H1 (cell line): Measurements from ENCODE around the gene ADAMTSL2. TPM values are rescaled to one million over a fixed set of nuclear protein-coding genes. Genes with fewer than 3 reads are reported as not detected.

Experiments used
- CTCF ChIA-PET: fragments of 300-600 bp; sonication (Branson Sonifier 250); formaldehyde crosslinking; loops from one replicate; lab custom pipeline; 2021; ENCODE audit not compliant: partially characterized antibody; lab: Charles Lee
- POLR2A ChIA-PET: fragments of 300-600 bp; sonication (Branson Sonifier 250); formaldehyde crosslinking; loops from one replicate; lab custom pipeline; 2021; ENCODE audit warnings: inconsistent platforms; ENCODE audit not compliant: partially characterized antibody; lab: Charles Lee
- DNase-seq, 2 experiments: peaks; one replicate each; pipeline versions ENCODE4 v3.0.0 to v3.0.0-alpha.2; 2010 to 2022; ENCODE audit warnings: low spot score in 2 of 2, low read depth in 1 of 2, mixed read lengths in 1 of 2
- FAIRE-seq: peaks from 2 replicates; lab custom pipeline; 2011; peaks lifted over from hg19 to GRCh38; lab: Jason Lieb, UNC
- H2AFZ ChIP-seq: 2 replicates; pipeline ENCODE4 v1.8.1; 2012; ENCODE audit warnings: low read length, inconsistent platforms
- H2AK5ac ChIP-seq: 2 replicates; pipeline ENCODE4 v1.6.1; 2013; ENCODE audit warnings: low read depth, low read length
- H2BK120ac ChIP-seq: replicated peaks from 2 replicates; pipeline ENCODE3; 2013; ENCODE audit warnings: low read depth, low read length, inconsistent platforms
- H2BK12ac ChIP-seq: 2 replicates; pipeline ENCODE4 v1.6.1; 2013; ENCODE audit warnings: low read depth, low read length
- H2BK15ac ChIP-seq: 2 replicates; pipeline ENCODE4 v1.6.1; 2013; ENCODE audit warnings: low read length
- H2BK20ac ChIP-seq: 2 replicates; pipeline ENCODE4 v1.6.1; 2013; ENCODE audit warnings: low read length
- H2BK5ac ChIP-seq: 2 replicates; pipeline ENCODE4 v1.6.1; 2013; ENCODE audit warnings: low read depth, low read length
- H3K14ac ChIP-seq: 2 replicates; pipeline ENCODE4 v1.6.1; 2013; ENCODE audit warnings: inconsistent platforms; ENCODE audit not compliant: insufficient read length
- H3K18ac ChIP-seq: 2 replicates; pipeline ENCODE4 v1.6.1; 2013; ENCODE audit warnings: low read length; ENCODE audit errors: extremely low read depth
- H3K23ac ChIP-seq: 2 replicates; pipeline ENCODE4 v1.6.1; 2013; ENCODE audit warnings: inconsistent platforms; ENCODE audit not compliant: insufficient read length
- H3K23me2 ChIP-seq: 2 replicates; pipeline ENCODE4 v1.6.1; 2013; ENCODE audit warnings: low read depth, low read length
- H3K27ac ChIP-seq: 2 replicates; pipeline ENCODE4 v1.6.1; 2011; ENCODE audit warnings: low read depth, low read length, inconsistent platforms
- H3K27me3 ChIP-seq, 4 experiments: replicated peaks in 1 of 4; 1 replicate in 1 of 4; 2 replicates in 3 of 4; pipeline versions ENCODE4 v1.6.1 to v1.8.1; 2011 to 2013; ENCODE audit warnings: low read length in 3 of 4, mild to moderate bottlenecking in 3 of 4, inconsistent platforms in 2 of 4, mixed read lengths in 2 of 4, moderate library complexity in 1 of 4; ENCODE audit not compliant: control insufficient read depth in 3 of 4, insufficient read depth in 3 of 4; ENCODE audit errors: extremely low read depth in 1 of 4
- H3K36me3 ChIP-seq, 4 experiments: 2 replicates each; pipeline versions ENCODE4 v1.6.1 to v1.8.1; 2011 to 2013; ENCODE audit warnings: mild to moderate bottlenecking in 4 of 4, low read length in 3 of 4, moderate library complexity in 2 of 4, control low read depth in 1 of 4, inconsistent platforms in 1 of 4; ENCODE audit not compliant: insufficient read depth in 4 of 4, control insufficient read depth in 2 of 4
- H3K4ac ChIP-seq: replicated peaks from 2 replicates; pipeline ENCODE3; 2013; ENCODE audit warnings: low read length, low read depth, mixed read lengths, inconsistent platforms; ENCODE audit not compliant: insufficient read length
- H3K4me1 ChIP-seq, 4 experiments: replicated peaks in 1 of 4; 1 replicate in 1 of 4; 2 replicates in 3 of 4; pipeline versions ENCODE4 v1.6.1 to v1.8.1; 2011 to 2013; ENCODE audit warnings: low read length in 3 of 4, inconsistent platforms in 2 of 4, mixed read lengths in 1 of 4; ENCODE audit not compliant: insufficient read depth in 4 of 4, control insufficient read depth in 3 of 4
- H3K4me2 ChIP-seq, 2 experiments: 2 replicates each; pipeline versions ENCODE4 v1.6.1 to v1.8.1; 2011 to 2013; ENCODE audit warnings: low read depth in 2 of 2, low read length in 2 of 2, control low read depth in 1 of 2, inconsistent platforms in 1 of 2, mild to moderate bottlenecking in 1 of 2; ENCODE audit not compliant: insufficient read depth in 1 of 2
- H3K4me3 ChIP-seq, 4 experiments: fragments of 200-600, 300-600 bp in 1 of 4; sonication (generic), shearing (Covaris generic), sonication (Bioruptor Twin) in 1 of 4; 2 replicates each; pipeline versions ENCODE4 v1.5.1 to v1.8.1; 2011 to 2016; ENCODE audit warnings: low read length in 4 of 4, low read depth in 3 of 4, control low read depth in 2 of 4, inconsistent platforms in 2 of 4, mild to moderate bottlenecking in 2 of 4, mixed read lengths in 1 of 4, moderate library complexity in 1 of 4; ENCODE audit not compliant: insufficient read depth in 2 of 4; ENCODE audit errors: extremely low read depth in 1 of 4
- H3K56ac ChIP-seq: replicated peaks from 2 replicates; pipeline ENCODE3; 2013; ENCODE audit warnings: low read depth, mild to moderate bottlenecking, mixed read lengths, low read length, inconsistent platforms; ENCODE audit not compliant: insufficient read length
- H3K79me1 ChIP-seq: 2 replicates; pipeline ENCODE4 v1.6.1; 2013; ENCODE audit warnings: low read depth, low read length, control low read depth
- H3K79me2 ChIP-seq, 2 experiments: 2 replicates each; pipeline versions ENCODE4 v1.6.1 to v1.8.1; 2012 to 2013; ENCODE audit warnings: low read length in 2 of 2, mild to moderate bottlenecking in 2 of 2, inconsistent platforms in 1 of 2; ENCODE audit not compliant: insufficient read depth in 2 of 2, control insufficient read depth in 1 of 2
- H3K9ac ChIP-seq, 4 experiments: replicated peaks in 1 of 4; 1 replicate in 1 of 4; 2 replicates in 3 of 4; pipeline versions ENCODE4 v1.6.1 to v1.8.1; 2011 to 2013; ENCODE audit warnings: low read depth in 3 of 4, low read length in 3 of 4, control low read depth in 2 of 4, mild to moderate bottlenecking in 2 of 4, moderate library complexity in 2 of 4, inconsistent platforms in 1 of 4; ENCODE audit errors: extremely low read depth in 1 of 4
- H3K9me3 ChIP-seq, 2 experiments: 2 replicates each; pipeline versions ENCODE4 v1.6.1 to v1.8.1; 2012 to 2013; ENCODE audit warnings: mild to moderate bottlenecking in 2 of 2, moderate library complexity in 2 of 2, control low read depth in 1 of 2, inconsistent platforms in 1 of 2, low read depth in 1 of 2, low read length in 1 of 2, mixed read lengths in 1 of 2; ENCODE audit not compliant: insufficient read depth in 2 of 2
- H4K20me1 ChIP-seq, 2 experiments: replicated peaks in 1 of 2; 2 replicates each; pipeline versions ENCODE3 to v1.8.1; 2011 to 2013; ENCODE audit warnings: inconsistent platforms in 2 of 2, low read length in 2 of 2, mild to moderate bottlenecking in 1 of 2; ENCODE audit not compliant: insufficient read depth in 2 of 2, control insufficient read depth in 1 of 2
- H4K5ac ChIP-seq: 2 replicates; pipeline ENCODE4 v1.6.1; 2013; ENCODE audit warnings: low read length, low read depth, mixed read lengths, inconsistent platforms; ENCODE audit not compliant: insufficient read length
- H4K8ac ChIP-seq: 2 replicates; pipeline ENCODE4 v1.8.0; 2013; ENCODE audit warnings: mild to moderate bottlenecking, moderate library complexity, low read length, inconsistent platforms; ENCODE audit not compliant: insufficient read depth; ENCODE audit errors: extremely low read depth
- H4K91ac ChIP-seq: replicated peaks from 2 replicates; pipeline ENCODE3; 2013; ENCODE audit warnings: low read length, mixed read lengths, inconsistent platforms; ENCODE audit not compliant: insufficient read length
- ASH2L ChIP-seq: fragments of 200-600, 300-600 bp; sonication (generic); IDR thresholded peaks from one replicate; pipeline ENCODE4 v1.7.1; 2017; ENCODE audit warnings: low read length
- ATF3 ChIP-seq: IDR thresholded peaks from 2 replicates; pipeline ENCODE4 v1.6.1; 2011; ENCODE audit warnings: low read depth, mild to moderate bottlenecking, low read length; ENCODE audit not compliant: insufficient read depth
- BCL11A ChIP-seq, 2 experiments: IDR thresholded peaks; one replicate each; pipeline ENCODE4 v1.6.1; 2011; ENCODE audit warnings: low read depth in 2 of 2, low read length in 2 of 2, mild to moderate bottlenecking in 2 of 2
- BRCA1 ChIP-seq: IDR thresholded peaks from 2 replicates; pipeline ENCODE4 v1.6.1; 2012; ENCODE audit warnings: low read depth, low read length, improper control_type of control experiment
- CREB1 ChIP-seq: IDR thresholded peaks from 2 replicates; pipeline ENCODE4 v1.6.1; 2012; ENCODE audit warnings: inconsistent platforms
- HDAC2 ChIP-seq, 2 experiments: fragments of 300-600 bp in 1 of 2; sonication (generic) in 1 of 2; IDR thresholded peaks; 2 replicates each; pipeline ENCODE4 v1.6.1; 2011 to 2012; ENCODE audit warnings: low read depth in 2 of 2, low read length in 2 of 2, mild to moderate bottlenecking in 2 of 2, moderate library complexity in 2 of 2, borderline replicate concordance in 1 of 2, inconsistent platforms in 1 of 2
- JUN ChIP-seq: IDR thresholded peaks from 2 replicates; pipeline ENCODE4 v1.6.1; 2011; ENCODE audit warnings: low read depth, mild to moderate bottlenecking, improper control_type of control experiment, low read length
- KDM5A ChIP-seq: fragments of 200-600 bp; IDR thresholded peaks from 2 replicates; pipeline ENCODE4 v1.7.1; 2012; ENCODE audit warnings: mild to moderate bottlenecking, low read length, inconsistent platforms, mixed read lengths
- SAP30 ChIP-seq: fragments of 300-600 bp; sonication (generic); IDR thresholded peaks from 2 replicates; pipeline ENCODE4 v1.7.1; 2012; ENCODE audit warnings: low read length, moderate library complexity, mild to moderate bottlenecking, inconsistent platforms; ENCODE audit not compliant: insufficient read depth, insufficient replicate concordance
- SIX5 ChIP-seq: IDR thresholded peaks from 2 replicates; pipeline ENCODE4 v1.6.1; 2011; ENCODE audit warnings: mild to moderate bottlenecking, low read depth, low read length
- SRF ChIP-seq: IDR thresholded peaks from 2 replicates; pipeline ENCODE4 v1.6.1; 2011; ENCODE audit warnings: mild to moderate bottlenecking, low read depth, low read length, moderate library complexity
- TBP ChIP-seq: IDR thresholded peaks from 2 replicates; pipeline ENCODE4 v1.6.1; 2011; ENCODE audit warnings: low read depth, low read length, improper control_type of control experiment
- WGBS, 2 experiments: shearing (Covaris generic) in 1 of 2; methylation state at CpG; one replicate each; pipeline versions ENCODE4 v1.1.6 to v1.1.7; 2013 to 2015; ENCODE audit warnings: low lambda C conversion rate in 2 of 2, mixed read lengths in 2 of 2, inconsistent platforms in 1 of 2, low coverage in 1 of 2, missing lambda C conversion rate in 1 of 2; ENCODE audit not compliant: insufficient replicate concordance in 2 of 2, insufficient coverage in 1 of 2, insufficient read length in 1 of 2; ENCODE audit errors: extremely low coverage in 1 of 2, missing lambda C conversion rate in 1 of 2; 5-methylcytosine and 5-hydroxymethylcytosine counted together
- polyA plus RNA-seq, 7 experiments: library from polyadenylated mRNA; depleted of rRNA in 3 of 7; stranded (reverse) in 5 of 7; unstranded in 2 of 7; fragments of >200 nt in 5 of 7; fragments of 200-250 nt in 2 of 7; gene quantifications; 1 replicate in 5 of 7; 2 replicates in 1 of 7; 4 replicates in 1 of 7; pipeline versions ENCODE4 v1.2.1 to v1.2.3, GENCODE V29; 2011 to 2013; ENCODE audit warnings: missing spikeins in 2 of 7, mixed read lengths in 2 of 7
- total RNA-seq: library from RNA; stranded (reverse); fragmentation: NEBNext Ultra II Directional; extraction: Animal tissue kit (Norgen Biotek cat#: 25700); gene quantifications from 2 replicates; pipeline ENCODE4 v1.2.1, GENCODE V29; 2021

ADAMTSL2 gene
- total and polyA plus RNA-seq, 2 of the 8 experiments (the other 6 are each of a cell fraction or from before 2014, with no cell fraction given), result 0.74 to 0.76 TPM

DNA sequence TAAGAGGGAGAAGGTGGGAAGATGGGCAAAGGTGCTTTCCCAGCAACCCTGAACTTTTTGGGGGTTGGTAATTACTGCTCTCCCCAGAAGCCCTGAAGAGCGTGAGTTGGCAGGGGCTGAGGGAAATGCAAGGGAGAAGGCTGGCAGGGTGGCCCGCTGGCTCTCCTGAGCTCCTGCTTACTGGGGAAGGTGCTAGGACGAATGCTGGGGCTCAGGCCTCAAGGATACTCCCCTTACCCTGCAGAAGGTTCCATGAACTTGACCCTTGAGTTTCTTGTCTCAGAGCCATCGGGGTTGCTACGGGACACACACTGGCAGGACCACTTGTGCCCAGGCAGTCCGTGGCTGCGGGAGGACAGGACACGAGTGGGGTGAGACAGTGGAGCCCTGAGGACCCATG, 73.5 kb downstream of the ADAMTSL2 start:
- H3K4ac ChIP-seq, result no peak overlapping the region
- no peak overlapping the region for H4K5ac ChIP-seq
- H3K18ac ChIP-seq, result no peak overlapping the region
- no peaks in the 10 kb centered on the region for H3K79me2 ChIP-seq
- H4K8ac ChIP-seq, result no peak overlapping the region
- no peak overlapping the region for H2BK20ac ChIP-seq
- peaks cover 5 to 23% (median 16%) of the 10 kb centered on the region in 4 experiments for H3K27me3 ChIP-seq
- no peak overlapping the region for H3K56ac ChIP-seq
- no peaks in the 10 kb centered on the region for H3K9me3 ChIP-seq
- no peak overlapping the region; a peak in 1 of 4 replicates for H3K4me2 ChIP-seq
- FAIRE-seq, result no peak
- H3K36me3 ChIP-seq, result no peaks in the 10 kb centered on the region
- H2AK5ac ChIP-seq, result no peak overlapping the region
- TF ChIP-seq TBP, result no peak
- TF ChIP-seq ATF3, result no peak
- TF ChIP-seq HDAC2 (IDR thresholded peaks at IDR 0.05; ENCODE audit: borderline replicate concordance in 1 of 2, low read depth in 2 of 2, low read length in 2 of 2), result no peak
- no peak for TF ChIP-seq BRCA1
- no peak for TF ChIP-seq JUN
- no peak for TF ChIP-seq SRF
- no peak for TF ChIP-seq SIX5
- no peak for TF ChIP-seq ASH2L
- no peak for TF ChIP-seq SAP30
- TF ChIP-seq CREB1, result no peak
- TF ChIP-seq KDM5A, result no peak
- TF ChIP-seq BCL11A (IDR thresholded peaks at IDR 0.05; ENCODE audit: low read depth in 2 of 2, low read length in 2 of 2), result no peak
- 90% methylated on average over 8 of the region's 8 CpGs; no CpG with 5 or more reads in 1 of the 2 experiments for WGBS, 2 experiments
- H4K20me1 ChIP-seq, result no peaks in the 10 kb centered on the region
- H2AFZ ChIP-seq, result no peak overlapping the region
- no peak overlapping the region for H2BK5ac ChIP-seq
- DNase-seq, result no peak
- H3K4me1 ChIP-seq, result peaks cover 0 to 7% (median 3%) of the 10 kb centered on the region in 4 experiments; a peak in 5 of 7 replicates
- no peak overlapping the region for H3K4me3 ChIP-seq
- no peak overlapping the region for H3K23ac ChIP-seq
- no peaks in the 10 kb centered on the region for H3K79me1 ChIP-seq
- no peak overlapping the region for H3K14ac ChIP-seq
- H2BK120ac ChIP-seq, result no peak overlapping the region
- ChIA-PET CTCF (interaction anchor here (0.8 to 3.2 kb wide), 9 partner anchors 12 to 119 kb away, joined by 3 to 14 read pairs (median 3); partner anchors contain the start of gene DBH), POLR2A (interaction anchor here (0.7 to 0.9 kb wide), 2 partner anchors 13 to 24 kb away, joined by 3 read pairs; no protein-coding TSS in a partner anchor)
- H4K91ac ChIP-seq, result no peak overlapping the region
- H3K9ac ChIP-seq, result no peak overlapping the region
- no peak overlapping the region for H2BK15ac ChIP-seq
- no peak overlapping the region for H3K27ac ChIP-seq
- peaks cover 4% of the 10 kb centered on the region; the same call in 1 of the 2 replicates for H3K23me2 ChIP-seq
- no peak overlapping the region for H2BK12ac ChIP-seq
